ENCODE results near the gene ZFPM1. TPM values are rescaled to one million over a fixed set of nuclear protein-coding genes. Genes with fewer than 3 reads are reported as not detected.

Gene ZFPM1
- polyA plus RNA-seq, 1 of the 3 experiments (the other 2 are of a cell fraction) = 1.2 TPM

GRCh38 chr16:88454523-88454947 lies 1.5 kb downstream of the ZFPM1 start:
- peak; percentile 72 for DNase-seq
- H3K9me3 ChIP-seq = no peaks in the 10 kb centered on the region
- CTCF ChIA-PET = interaction anchor here (1.2 to 3.0 kb wide), 5 partner anchors 11 to 92 kb away, joined by 3 to 13 read pairs (median 4); no protein-coding TSS in a partner anchor
- peak overlapping the region; percentile 40 to 73 for H3K27ac ChIP-seq (ENCODE audit: low read depth in 2 of 2, low read length in 1 of 2)
- POLR2A ChIA-PET = interaction anchor here (0.7 to 1.6 kb wide), 3 partner anchors 10 to 377 kb away, joined by 3 to 8 read pairs (median 5); no protein-coding TSS in a partner anchor
- H3K79me2 ChIP-seq (ENCODE audit: insufficient read depth) = peaks cover 54% of the 10 kb centered on the region
- no peaks in the 10 kb centered on the region for H3F3A ChIP-seq (replicated peaks; ENCODE audit: insufficient read depth)
- no peaks in the 10 kb centered on the region for H3K9me2 ChIP-seq
- no peak for TF ChIP-seq GABPA (IDR thresholded peaks at IDR 0.05; ENCODE audit: low read depth)
- TF ChIP-seq SMC3 (IDR thresholded peaks at IDR 0.05; ENCODE audit: low read depth, low read length) = no peak
- TF ChIP-seq RFX5 (IDR thresholded peaks at IDR 0.05; ENCODE audit: low read length) = no peak
- no peak for TF ChIP-seq USF2 (IDR thresholded peaks at IDR 0.05; ENCODE audit: borderline replicate concordance, low read depth, low read length)
- TF ChIP-seq JUND (IDR thresholded peaks at IDR 0.05) = no peak
- TF ChIP-seq, protein P1, sequence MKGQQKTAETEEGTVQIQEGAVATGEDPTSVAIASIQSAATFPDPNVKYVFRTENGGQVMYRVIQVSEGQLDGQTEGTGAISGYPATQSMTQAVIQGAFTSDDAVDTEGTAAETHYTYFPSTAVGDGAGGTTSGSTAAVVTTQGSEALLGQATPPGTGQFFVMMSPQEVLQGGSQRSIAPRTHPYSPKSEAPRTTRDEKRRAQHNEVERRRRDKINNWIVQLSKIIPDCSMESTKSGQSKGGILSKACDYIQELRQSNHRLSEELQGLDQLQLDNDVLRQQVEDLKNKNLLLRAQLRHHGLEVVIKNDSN (IDR thresholded peaks at IDR 0.05; ENCODE audit: borderline replicate concordance, low read depth) = no peak
- no peak for TF ChIP-seq RXRA (IDR thresholded peaks at IDR 0.05; ENCODE audit: borderline replicate concordance, low read depth)
- TF ChIP-seq ELF1 (IDR thresholded peaks at IDR 0.05) = no peak
- TF ChIP-seq TCF12 (IDR thresholded peaks at IDR 0.05) = no peak
- 14% methylated on average over 15 of the region's 27 CpGs for WGBS (ENCODE audit: low lambda C conversion rate)
- H3K36me3 ChIP-seq (replicated peaks in 1 of 2; ENCODE audit: control insufficient read depth in 1 of 2, insufficient read depth in 2 of 2, low read length in 1 of 2) = no peaks in the 10 kb centered on the region
- peaks cover 13 to 62% of the 10 kb centered on the region in 2 experiments; a peak in 2 of 4 replicates for H3K4me1 ChIP-seq (ENCODE audit: control insufficient read depth in 1 of 2, insufficient read depth in 2 of 2, low read depth in 1 of 2, low read length in 1 of 2)
- H3K27me3 ChIP-seq (ENCODE audit: insufficient read depth) = no peaks in the 10 kb centered on the region
- no peak overlapping the region for H2AFZ ChIP-seq (ENCODE audit: low read depth)
- peak overlapping the region; percentile 77 to 78 for H3K4me3 ChIP-seq (ENCODE audit: low read depth in 2 of 2, low read length in 1 of 2)
- peak overlapping the region; percentile 70; the same call in 1 of the 2 replicates for H3K9ac ChIP-seq
- H3K4me2 ChIP-seq = peak overlapping the region; percentile 100
- H4K20me1 ChIP-seq (ENCODE audit: insufficient read depth) = peaks cover 51% of the 10 kb centered on the region

GRCh38 chr16:88455610-88456355 lies 2.7 kb downstream of the ZFPM1 start:
- Histone ChIP-seq H3K27ac (ENCODE audit: low read depth in 2 of 2, low read length in 1 of 2) (peak overlapping the region in 1 of 2 experiments; percentile 73; a peak in 3 of 4 replicates), H2AFZ (ENCODE audit: low read depth) (no peak overlapping the region), H3K79me2 (ENCODE audit: insufficient read depth) (peaks cover 64% of the 10 kb centered on the region), H3K9me2 (no peaks in the 10 kb centered on the region), H3K4me3 (ENCODE audit: low read depth in 2 of 2, low read length in 1 of 2) (peak overlapping the region; percentile 77 to 78), H3K4me2 (peak overlapping the region; percentile 100), H3K27me3 (ENCODE audit: insufficient read depth) (no peaks in the 10 kb centered on the region), H3K9me3 (no peaks in the 10 kb centered on the region), H3F3A (replicated peaks; ENCODE audit: insufficient read depth) (no peaks in the 10 kb centered on the region), H3K9ac (peak overlapping the region; percentile 65), H3K36me3 (replicated peaks in 1 of 2; ENCODE audit: control insufficient read depth in 1 of 2, insufficient read depth in 2 of 2, low read length in 1 of 2) (no peaks in the 10 kb centered on the region), H3K4me1 (ENCODE audit: control insufficient read depth in 1 of 2, insufficient read depth in 2 of 2, low read depth in 1 of 2, low read length in 1 of 2) (peaks cover 13 to 64% of the 10 kb centered on the region in 2 experiments; a peak in 2 of 4 replicates), H4K20me1 (ENCODE audit: insufficient read depth) (peaks cover 61% of the 10 kb centered on the region)
- POLR2A ChIA-PET = no interaction called here
- WGBS (ENCODE audit: low lambda C conversion rate) = 14% methylated on average over 41 of the region's 68 CpGs
- TF ChIP-seq, protein P2, sequence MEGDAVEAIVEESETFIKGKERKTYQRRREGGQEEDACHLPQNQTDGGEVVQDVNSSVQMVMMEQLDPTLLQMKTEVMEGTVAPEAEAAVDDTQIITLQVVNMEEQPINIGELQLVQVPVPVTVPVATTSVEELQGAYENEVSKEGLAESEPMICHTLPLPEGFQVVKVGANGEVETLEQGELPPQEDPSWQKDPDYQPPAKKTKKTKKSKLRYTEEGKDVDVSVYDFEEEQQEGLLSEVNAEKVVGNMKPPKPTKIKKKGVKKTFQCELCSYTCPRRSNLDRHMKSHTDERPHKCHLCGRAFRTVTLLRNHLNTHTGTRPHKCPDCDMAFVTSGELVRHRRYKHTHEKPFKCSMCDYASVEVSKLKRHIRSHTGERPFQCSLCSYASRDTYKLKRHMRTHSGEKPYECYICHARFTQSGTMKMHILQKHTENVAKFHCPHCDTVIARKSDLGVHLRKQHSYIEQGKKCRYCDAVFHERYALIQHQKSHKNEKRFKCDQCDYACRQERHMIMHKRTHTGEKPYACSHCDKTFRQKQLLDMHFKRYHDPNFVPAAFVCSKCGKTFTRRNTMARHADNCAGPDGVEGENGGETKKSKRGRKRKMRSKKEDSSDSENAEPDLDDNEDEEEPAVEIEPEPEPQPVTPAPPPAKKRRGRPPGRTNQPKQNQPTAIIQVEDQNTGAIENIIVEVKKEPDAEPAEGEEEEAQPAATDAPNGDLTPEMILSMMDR (IDR thresholded peaks at IDR 0.05) = no peak
- TF ChIP-seq, protein P1 (IDR thresholded peaks at IDR 0.05; ENCODE audit: borderline replicate concordance, low read depth) = no peak
- TF ChIP-seq MXI1 (IDR thresholded peaks at IDR 0.05; ENCODE audit: low read depth, low read length) (no peak), YY1 (IDR thresholded peaks at IDR 0.05; ENCODE audit: low read depth) (no peak), MAX (IDR thresholded peaks at IDR 0.05; ENCODE audit: low read depth) (0 out of 2 replicates have a peak, but pooled peaks have one; percentile 2), GATA2 (CRISPR knock-in tag; IDR thresholded peaks at IDR 0.05) (peak; percentile 88), RAD21 (IDR thresholded peaks at IDR 0.05; ENCODE audit: low read length) (no peak)
- CTCF ChIA-PET = interaction anchor here (1.2 to 3.0 kb wide), 4 partner anchors 9 to 90 kb away, joined by 3 to 13 read pairs (median 6); no protein-coding TSS in a partner anchor
- peak; percentile 63 for DNase-seq

All from SK-N-SH (cell line).